ENCODE data around the gene CAPZB.
A peak's percentile ranks its signal among the peaks of the same experiment; 100 is the strongest.

CAPZB gene

GRCh38 chr1:19447550-19447949 is 37.8 kb downstream of the CAPZB start:
- no peak for DNase-seq

GRCh38 chr1:19445417-19446342 is 39.7 kb downstream of the CAPZB start:
- DNase-seq, result no peak

DNA sequence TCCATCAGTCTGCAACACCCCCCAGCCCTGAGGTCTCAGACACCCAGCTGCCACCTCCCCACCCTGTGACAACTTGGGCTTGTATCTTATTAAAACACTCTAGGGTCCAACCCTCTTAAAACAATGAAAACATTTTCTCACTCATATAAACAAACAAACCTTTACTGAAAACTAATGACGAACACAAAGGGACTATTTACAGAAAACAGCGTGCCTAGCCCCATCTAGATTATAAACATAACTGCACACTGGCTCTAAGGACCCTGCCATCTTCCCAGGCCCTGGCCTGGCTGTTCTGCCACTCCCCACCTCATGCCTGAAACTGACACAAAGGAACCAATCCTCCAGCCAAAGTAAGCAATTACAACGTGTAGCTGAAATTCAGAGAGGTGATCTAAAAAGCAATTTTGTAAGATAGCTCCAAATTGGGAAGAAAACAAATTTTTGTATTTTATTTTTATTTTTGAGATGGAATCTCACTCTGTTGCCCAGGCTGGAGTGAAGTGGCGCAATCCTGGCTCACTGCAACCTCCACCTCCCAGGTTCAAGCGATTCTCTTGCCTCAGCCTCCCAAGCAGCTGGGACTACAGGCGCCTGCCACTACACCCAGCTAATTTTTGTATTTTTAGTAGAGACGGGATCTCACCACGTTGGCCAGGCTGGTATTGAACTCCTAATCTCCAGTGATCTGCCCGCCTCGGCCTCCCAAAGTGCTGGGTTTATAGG is 40.9 kb downstream of the CAPZB start:
- DNase-seq, result no peak

GRCh38 chr1:19443326-19443725 is 42.0 kb downstream of the CAPZB start:
- DNase-seq, result no peak

DNA sequence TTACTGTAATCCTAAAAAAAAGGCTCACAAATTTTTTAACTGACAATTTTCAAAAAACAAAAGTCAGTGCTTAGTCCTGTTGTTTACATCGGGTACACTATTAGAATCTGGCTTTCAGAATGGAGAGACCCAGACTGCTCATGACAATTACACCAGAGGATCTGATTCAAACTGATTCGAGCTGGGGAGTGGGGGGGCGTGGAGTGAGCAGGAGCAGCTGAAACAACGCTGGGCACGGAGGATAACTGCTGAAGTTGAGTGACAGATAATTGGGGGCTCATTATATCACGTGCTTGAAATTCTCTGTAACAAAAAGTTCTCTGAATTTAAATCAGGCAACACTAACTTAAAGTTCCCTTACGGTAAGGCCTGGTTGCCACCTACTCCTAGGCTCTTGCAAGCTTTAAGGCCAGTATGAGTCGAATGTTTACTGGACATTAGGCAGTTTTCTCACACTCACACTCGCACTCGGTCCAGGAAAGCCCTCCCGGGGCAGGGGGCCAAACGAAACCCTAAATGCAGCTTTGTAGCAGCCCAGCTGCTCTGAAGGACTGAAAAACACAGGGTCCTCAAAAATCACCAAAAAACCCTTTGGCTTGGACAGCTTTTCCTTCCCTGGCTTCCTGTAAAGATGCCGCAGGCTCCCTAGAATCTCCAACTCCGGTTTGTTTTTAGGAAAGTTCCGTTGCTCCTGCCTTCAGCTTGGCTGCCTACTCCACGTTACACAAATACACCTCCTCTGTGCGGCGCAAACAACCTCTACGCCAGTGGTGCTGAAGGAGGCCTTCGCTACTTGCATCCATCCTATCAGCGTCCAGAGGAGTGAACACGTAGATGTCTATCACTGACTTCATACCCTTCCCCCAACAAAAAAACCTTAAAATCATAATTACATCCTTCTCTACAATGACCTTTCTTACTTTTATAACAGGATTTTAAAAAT is 42.9 kb downstream of the CAPZB start:
- no peak for DNase-seq

DNA sequence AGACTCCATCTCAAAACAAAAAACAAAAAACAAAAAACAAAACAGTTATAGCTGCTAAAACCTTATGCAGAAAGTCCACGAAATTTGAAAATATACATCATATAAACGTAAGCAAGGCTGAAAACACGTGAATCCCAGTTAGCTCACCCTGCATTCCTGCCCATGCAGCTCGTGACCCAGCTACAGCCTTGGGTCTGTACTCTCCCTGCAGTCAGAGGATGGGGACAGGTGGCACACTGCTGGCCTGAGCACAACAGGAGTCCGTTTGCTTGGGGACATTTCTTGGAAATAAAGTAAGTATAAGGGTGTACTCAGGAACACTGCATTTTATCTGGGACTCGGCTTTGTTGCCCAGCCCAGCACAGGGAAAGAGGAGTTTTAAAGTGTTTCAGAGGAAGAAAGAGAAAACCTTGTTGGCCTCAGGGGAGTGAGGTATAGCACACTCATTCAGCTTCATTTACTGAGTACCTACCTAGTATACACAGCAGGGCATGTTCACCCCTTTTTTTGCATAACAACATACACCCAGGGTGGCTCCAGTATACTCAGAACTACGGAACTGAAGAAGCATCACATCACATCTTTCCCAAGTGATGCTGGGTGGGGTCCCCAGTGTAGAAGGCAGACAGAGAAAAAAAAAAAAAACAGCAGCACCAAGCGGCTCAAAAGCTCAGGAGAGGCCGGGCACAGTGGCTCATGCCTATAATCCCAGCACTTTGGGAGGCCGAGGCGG is 44.1 kb downstream of the CAPZB start:
- DNase-seq, result no peak

GRCh38 chr1:19439464-19440171 is 45.7 kb downstream of the CAPZB start:
- no peak for DNase-seq

DNA sequence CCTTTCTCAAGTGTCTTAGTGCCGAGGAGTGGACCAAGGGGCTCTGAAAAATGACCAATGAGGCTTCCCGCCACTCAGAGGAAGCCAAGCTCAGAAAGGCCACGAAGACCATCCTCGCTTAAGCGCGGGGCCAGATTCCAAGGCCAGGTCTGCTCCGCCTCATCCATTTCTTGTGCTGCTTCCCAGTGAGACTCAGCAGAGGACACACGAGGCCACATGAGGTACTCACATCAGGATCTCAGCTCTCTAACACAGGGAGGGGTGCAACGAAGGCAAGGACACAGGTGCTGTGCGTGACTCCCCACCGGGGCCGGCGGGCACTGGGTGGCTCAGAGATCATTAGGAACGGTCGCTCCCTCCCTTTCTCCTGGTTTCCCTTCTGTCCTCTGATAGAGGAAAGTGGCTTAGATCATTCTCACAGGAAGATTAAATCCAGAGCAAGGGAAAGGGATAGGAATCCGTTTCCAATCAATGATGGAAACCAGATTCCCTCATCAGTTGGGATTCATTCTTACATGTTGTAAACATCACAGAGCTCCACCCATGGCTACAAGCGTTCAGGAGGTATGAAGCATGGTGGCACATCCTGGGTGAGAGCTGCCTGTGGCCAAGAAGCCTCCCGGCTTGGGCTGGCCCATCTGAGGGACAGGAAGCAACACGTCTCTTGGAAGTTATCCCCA is 46.7 kb downstream of the CAPZB start:
- no peak for DNase-seq

GRCh38 chr1:19437891-19438294 is 47.4 kb downstream of the CAPZB start:
- DNase-seq, result no peak

DNA sequence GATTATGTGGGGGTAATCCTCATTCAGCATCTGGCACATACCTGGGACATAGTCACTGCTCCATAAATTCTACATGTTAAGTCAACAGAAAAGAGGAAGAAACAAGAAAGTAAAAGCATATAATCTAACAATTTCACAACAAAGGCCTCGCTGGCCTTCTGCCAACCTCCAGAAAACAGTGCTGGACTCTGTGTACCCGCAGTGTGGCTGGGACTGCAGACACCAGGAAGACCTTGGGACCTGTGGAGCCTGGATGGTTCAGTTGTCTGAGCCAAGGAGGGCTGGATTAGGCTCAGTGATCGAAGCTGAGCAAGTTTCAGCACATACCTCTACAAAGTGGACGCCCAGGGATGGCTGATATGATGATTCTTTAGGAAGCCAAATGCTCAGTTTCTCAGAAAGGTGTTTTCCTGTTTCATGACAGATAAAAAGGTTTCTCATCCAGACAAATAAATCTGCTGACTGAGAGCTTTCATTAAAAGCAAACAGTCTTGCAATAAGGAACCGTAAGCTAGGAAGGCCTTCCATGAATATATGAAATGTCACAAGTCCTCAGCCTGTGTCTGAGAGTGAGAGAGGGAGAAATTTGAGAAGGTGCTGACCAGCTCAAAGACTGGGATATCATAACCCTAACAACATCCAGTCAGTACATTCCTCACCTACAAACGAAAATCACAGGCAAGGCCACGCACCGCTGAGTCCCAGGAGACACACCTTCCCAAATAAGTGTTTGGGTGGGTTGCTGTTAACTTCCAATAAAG is 48.4 kb downstream of the CAPZB start:
- peak; percentile 87 for DNase-seq

GRCh38 chr1:19435851-19436455 is 49.4 kb downstream of the CAPZB start:
- no peak for DNase-seq

- peak; percentile 91 for DNase-seq
These were observed 50.2 kb downstream of the CAPZB start for GRCh38 chr1:19435181-19435580.

- no peak for DNase-seq
These were observed 51.7 kb downstream of the CAPZB start for GRCh38 chr1:19433719-19433998.

- DNase-seq, result no peak
These were observed 52.2 kb downstream of the CAPZB start for GRCh38 chr1:19432943-19433718.

DNA sequence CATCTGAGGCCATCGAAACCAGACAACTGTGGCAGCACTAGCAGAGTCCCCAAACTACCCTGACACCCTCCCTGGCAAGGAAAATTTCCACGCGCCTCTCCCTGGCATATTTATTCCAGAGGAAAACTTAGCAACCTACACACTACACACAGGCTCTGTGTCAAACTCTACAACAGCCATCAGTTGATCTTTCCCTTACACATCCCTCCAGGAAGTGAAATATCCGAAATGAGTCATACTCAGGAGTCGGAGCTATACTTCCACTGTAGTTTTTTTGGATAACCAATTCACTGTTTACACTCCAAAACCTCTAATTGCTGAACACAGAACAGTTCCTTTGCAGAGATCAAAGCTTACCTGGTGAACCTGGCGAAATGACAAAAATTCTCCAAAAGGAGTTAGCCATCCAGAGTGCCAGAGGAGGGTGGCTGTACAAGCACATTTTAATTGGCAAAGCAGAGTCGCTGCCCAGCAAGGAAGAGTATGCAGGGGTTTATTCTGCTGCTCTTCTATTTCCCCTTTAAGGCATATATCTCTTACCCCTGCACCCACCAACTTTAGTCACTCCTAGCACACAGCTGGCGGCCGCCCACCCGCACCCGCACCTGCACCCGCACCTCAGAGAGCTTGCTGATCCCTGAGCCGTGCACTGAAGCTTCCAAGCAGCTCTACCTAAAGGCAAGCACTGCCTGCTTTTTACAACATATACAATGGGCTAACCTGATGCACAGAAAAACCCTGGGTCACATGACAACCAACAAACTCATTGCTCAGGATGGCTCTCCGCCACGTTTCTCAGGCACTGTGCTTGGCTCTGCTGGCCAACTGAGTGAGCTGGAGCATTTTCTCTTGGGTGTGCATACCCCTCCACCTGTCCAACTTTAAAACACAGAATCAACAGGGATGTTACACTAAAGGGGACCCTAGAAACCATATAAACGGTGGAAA is 54.9 kb downstream of the CAPZB start:
- DNase-seq, result no peak

DNA sequence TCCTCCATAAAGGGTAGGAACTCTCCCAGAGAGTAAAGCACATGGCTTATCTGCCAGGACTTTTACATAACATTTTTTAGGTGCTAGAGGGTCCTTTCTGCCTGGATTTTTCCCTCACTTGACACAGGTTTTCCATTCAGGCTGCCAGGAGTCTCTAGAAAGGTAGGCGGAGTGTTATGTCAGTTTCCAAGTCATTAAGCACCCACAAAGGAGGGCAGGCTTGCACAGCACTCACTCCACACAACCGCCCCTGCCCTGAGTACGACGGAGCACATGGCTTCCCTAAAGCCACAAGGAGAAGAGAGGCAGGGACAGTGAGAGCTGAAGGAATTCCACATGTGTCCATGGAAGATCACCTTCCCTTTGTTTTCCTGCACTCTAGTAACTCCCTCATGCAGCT is 55.7 kb downstream of the CAPZB start:
- no peak for DNase-seq

- DNase-seq, result no peak
These were observed 58.1 kb downstream of the CAPZB start for GRCh38 chr1:19427087-19427781.
